MCF 10A (cell line): ENCODE results near the gene APOO. TPM values are rescaled to one million over a fixed set of nuclear protein-coding genes. Genes with fewer than 3 reads are reported as not detected.

ENCODE experiments used
- BruUV-seq: library from RNA; stranded (reverse); fragments of 400-500 nt; replicated peaks from 2 replicates; lab custom pipeline; 2021; lab: Mats Ljungman, UMichigan
- CTCF ChIA-PET: fragments of 300-600 bp; sonication (Branson Sonifier 250); formaldehyde crosslinking; extraction: SDS; loops from one replicate; lab custom pipeline; 2021; ENCODE audit warnings: antibody characterized with exemption, inconsistent platforms; lab: Yijun Ruan, JAX
- POLR2A ChIA-PET: fragments of 300-600, 350-650 bp; sonication (Branson Sonifier 250); formaldehyde crosslinking; extraction: SDS; loops from one replicate; lab custom pipeline; 2020; ENCODE audit warnings: antibody characterized with exemption, inconsistent platforms; lab: Yijun Ruan, JAX
- DNase-seq: peaks from one replicate; pipeline ENCODE4 v3.0.0-alpha.2; 2018; ENCODE audit not compliant: unreplicated experiment
- H3K27ac Mint-ChIP-seq: one replicate; pipeline ENCODE4 v1.8.0; 2022; ENCODE audit warnings: mild to moderate bottlenecking, low read depth, mixed read lengths; ENCODE audit not compliant: unreplicated experiment
- H3K27me3 Mint-ChIP-seq: one replicate; pipeline ENCODE4 v1.8.0; 2022; ENCODE audit warnings: mixed read lengths; ENCODE audit not compliant: insufficient read depth, unreplicated experiment
- H3K36me3 Mint-ChIP-seq: one replicate; pipeline ENCODE4 v1.8.0; 2022; ENCODE audit warnings: mild to moderate bottlenecking, moderate library complexity, mixed read lengths; ENCODE audit not compliant: insufficient read depth, unreplicated experiment
- H3K4me1 Mint-ChIP-seq: one replicate; pipeline ENCODE4 v1.8.0; 2022; ENCODE audit warnings: mixed read lengths; ENCODE audit not compliant: insufficient read depth, unreplicated experiment
- H3K4me3 Mint-ChIP-seq: one replicate; pipeline ENCODE4 v1.8.0; 2022; ENCODE audit warnings: mild to moderate bottlenecking, moderate library complexity, mixed read lengths; ENCODE audit not compliant: unreplicated experiment
- H3K9me3 Mint-ChIP-seq: one replicate; pipeline ENCODE4 v1.8.0; 2022; ENCODE audit warnings: mixed read lengths; ENCODE audit not compliant: unreplicated experiment
- intact Hi-C: fragments of 100-400 bp; cut with micrococcal nuclease; formaldehyde crosslinking; loops from 2 replicates; pipeline ENCODE4 v1.14.1; 2022
- total RNA-seq: library from RNA; stranded (reverse); gene quantifications from 2 replicates; pipeline ENCODE4 v1.2.3, GENCODE V29; 2022
- TF ChIP-seq, protein P1 (sequence below): fragments of 200-600 bp; IDR thresholded peaks from one replicate; pipeline ENCODE4 v1.8.0; 2022; ENCODE audit warnings: antibody characterized with exemption, mild to moderate bottlenecking; ENCODE audit not compliant: unreplicated experiment

APOO gene
- total RNA-seq, 1 experiment from 2014 or later = 35.9 TPM

- H3K27ac Mint-ChIP-seq = no peak overlapping the region
- H3K27me3 Mint-ChIP-seq = no peaks in the 10 kb centered on the region
- POLR2A ChIA-PET = interaction anchor here (1.4 to 10.7 kb wide), 4 partner anchors 18 to 252 kb away, joined by 3 to 111 read pairs (median 13); partner anchors contain the start of genes EIF2S3 and SAT1
- intact Hi-C loops = loop anchor here (5.0 kb wide), 1 partner anchor 100 kb away; no protein-coding TSS in a partner anchor
- H3K9me3 Mint-ChIP-seq = no peaks in the 10 kb centered on the region
- TF ChIP-seq, protein P1, sequence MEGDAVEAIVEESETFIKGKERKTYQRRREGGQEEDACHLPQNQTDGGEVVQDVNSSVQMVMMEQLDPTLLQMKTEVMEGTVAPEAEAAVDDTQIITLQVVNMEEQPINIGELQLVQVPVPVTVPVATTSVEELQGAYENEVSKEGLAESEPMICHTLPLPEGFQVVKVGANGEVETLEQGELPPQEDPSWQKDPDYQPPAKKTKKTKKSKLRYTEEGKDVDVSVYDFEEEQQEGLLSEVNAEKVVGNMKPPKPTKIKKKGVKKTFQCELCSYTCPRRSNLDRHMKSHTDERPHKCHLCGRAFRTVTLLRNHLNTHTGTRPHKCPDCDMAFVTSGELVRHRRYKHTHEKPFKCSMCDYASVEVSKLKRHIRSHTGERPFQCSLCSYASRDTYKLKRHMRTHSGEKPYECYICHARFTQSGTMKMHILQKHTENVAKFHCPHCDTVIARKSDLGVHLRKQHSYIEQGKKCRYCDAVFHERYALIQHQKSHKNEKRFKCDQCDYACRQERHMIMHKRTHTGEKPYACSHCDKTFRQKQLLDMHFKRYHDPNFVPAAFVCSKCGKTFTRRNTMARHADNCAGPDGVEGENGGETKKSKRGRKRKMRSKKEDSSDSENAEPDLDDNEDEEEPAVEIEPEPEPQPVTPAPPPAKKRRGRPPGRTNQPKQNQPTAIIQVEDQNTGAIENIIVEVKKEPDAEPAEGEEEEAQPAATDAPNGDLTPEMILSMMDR = no peak
- CTCF ChIA-PET = interaction anchor here (1.5 kb wide), 1 partner anchor 99 kb away, joined by 3 read pairs; no protein-coding TSS in a partner anchor
- BruUV-seq = no TSS peak
- DNase-seq = no peak
- H3K36me3 Mint-ChIP-seq = no peaks in the 10 kb centered on the region
- H3K4me1 Mint-ChIP-seq = peaks cover 29% of the 10 kb centered on the region
- no peak overlapping the region for H3K4me3 Mint-ChIP-seq
Observed at GRCh38 chrX:23802431-23802830, 105.3 kb downstream of the APOO start.

DNA sequence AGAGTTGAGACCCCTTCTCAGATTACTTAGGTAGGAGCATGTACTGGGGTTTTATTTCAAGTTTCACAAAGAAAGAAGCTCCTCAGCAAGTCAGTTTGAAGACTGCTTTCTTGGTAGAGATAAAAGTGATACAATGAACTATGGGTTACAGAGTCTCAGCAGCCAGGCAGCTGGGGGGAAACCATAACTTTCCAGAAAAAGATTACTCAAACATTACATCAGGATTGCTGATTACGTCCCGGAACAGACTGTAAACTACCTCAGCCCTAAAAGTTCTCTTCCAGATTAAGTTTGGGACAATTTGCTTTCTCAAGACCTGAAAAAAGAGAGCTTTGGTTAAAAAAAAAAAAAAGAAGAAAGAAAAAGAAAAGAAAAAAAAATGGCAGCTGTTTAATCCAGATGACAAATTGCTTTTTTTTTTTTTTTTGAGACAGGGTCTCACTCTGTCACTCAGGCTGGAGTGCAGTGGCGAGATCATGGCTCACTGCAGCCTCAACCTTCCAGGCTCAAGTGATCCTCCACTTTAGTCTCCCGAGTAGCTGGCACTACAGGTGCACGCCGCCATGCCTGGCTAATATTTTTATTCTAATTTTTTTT is 108.2 kb downstream of the APOO start:
- Mint-ChIP-seq H3K4me3 (no peak overlapping the region), H3K36me3 (no peaks in the 10 kb centered on the region), H3K27me3 (no peaks in the 10 kb centered on the region), H3K27ac (no peak overlapping the region), H3K4me1 (peaks cover 16% of the 10 kb centered on the region), H3K9me3 (no peaks in the 10 kb centered on the region)
- TF ChIP-seq, protein P1 = no peak
- BruUV-seq = no TSS peak
- DNase-seq = no peak
- intact Hi-C loops = loop anchor here (5.0 kb wide), 1 partner anchor 103 kb away; no protein-coding TSS in a partner anchor
- ChIA-PET CTCF (interaction anchor here (0.6 to 1.5 kb wide), 6 partner anchors 9 to 102 kb away, joined by 3 to 13 read pairs (median 5); no protein-coding TSS in a partner anchor), POLR2A (interaction anchor here (1.0 to 10.7 kb wide), 3 partner anchors 14 to 48 kb away, joined by 3 to 111 read pairs (median 4); partner anchors contain the start of gene SAT1)

DNA sequence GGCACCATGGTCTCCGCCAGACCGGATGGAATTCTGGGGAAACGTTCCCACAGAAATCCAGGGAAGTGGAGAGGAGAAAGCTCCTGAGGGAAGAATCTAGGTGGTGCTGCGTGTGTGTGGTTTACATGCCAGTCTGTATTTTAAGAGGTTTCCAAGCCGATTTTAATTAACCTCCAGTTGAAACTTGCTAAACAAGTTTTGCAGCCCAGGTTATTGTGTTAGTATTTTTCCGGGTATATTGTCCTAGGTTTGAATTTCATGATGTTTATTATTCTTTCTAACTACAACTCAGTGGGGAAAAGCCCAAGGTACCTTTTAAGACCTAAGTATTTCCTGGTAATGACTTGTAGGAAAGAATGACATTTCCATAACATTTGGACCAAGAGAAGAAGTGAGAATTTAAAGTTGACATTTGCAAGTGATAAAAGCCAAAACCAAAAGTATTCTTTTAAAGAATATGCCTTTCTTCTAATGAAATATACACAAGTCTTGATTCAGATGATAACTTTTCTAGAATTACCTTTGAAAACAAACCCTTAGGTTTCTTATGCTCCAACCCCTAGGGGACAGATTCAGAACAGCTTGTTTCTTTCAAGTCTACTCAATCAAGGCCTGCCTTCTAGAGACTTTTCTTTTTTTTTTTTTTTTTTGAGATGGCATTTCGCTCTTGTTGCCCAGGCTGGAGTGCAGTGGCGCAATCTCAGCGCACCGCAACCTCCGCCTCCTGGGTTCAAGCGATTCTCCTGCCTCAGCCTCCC is 110.2 kb downstream of the APOO start:
- TF ChIP-seq, protein P1 = no peak
- Mint-ChIP-seq H3K27ac (no peak overlapping the region), H3K9me3 (no peaks in the 10 kb centered on the region), H3K36me3 (no peaks in the 10 kb centered on the region), H3K4me1 (no peaks in the 10 kb centered on the region), H3K4me3 (no peak overlapping the region), H3K27me3 (no peaks in the 10 kb centered on the region)
- BruUV-seq = no TSS peak
- intact Hi-C loops = no loop called here
- DNase-seq = no peak
- ChIA-PET CTCF (interaction anchor here (0.6 to 1.8 kb wide), 4 partner anchors 14 to 116 kb away, joined by 3 to 11 read pairs (median 3); partner anchors contain the start of gene SAT1), POLR2A (interaction anchor here (0.6 to 3.0 kb wide), 8 partner anchors 9 to 229 kb away, joined by 3 to 23 read pairs (median 4); partner anchors contain the start of genes APOO, CXorf58 and SAT1)

- intact Hi-C loops = no loop called here
- Mint-ChIP-seq H3K9me3 (no peaks in the 10 kb centered on the region), H3K36me3 (no peaks in the 10 kb centered on the region), H3K27ac (no peak overlapping the region), H3K4me1 (no peaks in the 10 kb centered on the region), H3K4me3 (no peak overlapping the region), H3K27me3 (no peaks in the 10 kb centered on the region)
- POLR2A ChIA-PET = interaction anchor here (1.9 to 3.0 kb wide), 2 partner anchors 8 to 12 kb away, joined by 5 to 23 read pairs; partner anchors contain the start of gene SAT1
- no peak for DNase-seq
- CTCF ChIA-PET = interaction anchor here (0.6 kb wide), 1 partner anchor 107 kb away, joined by 3 read pairs; no protein-coding TSS in a partner anchor
- BruUV-seq = no TSS peak
- TF ChIP-seq, protein P1 = no peak
Observed at GRCh38 chrX:23795221-23795620, 112.5 kb downstream of the APOO start.
